ENCODE data around the gene PIP4K2A.

Gene PIP4K2A

GRCh38 chr10:22599636-22600228, 114.6 kb downstream of the PIP4K2A start:
- H3K27ac ChIP-seq, result no peak overlapping the region

DNA sequence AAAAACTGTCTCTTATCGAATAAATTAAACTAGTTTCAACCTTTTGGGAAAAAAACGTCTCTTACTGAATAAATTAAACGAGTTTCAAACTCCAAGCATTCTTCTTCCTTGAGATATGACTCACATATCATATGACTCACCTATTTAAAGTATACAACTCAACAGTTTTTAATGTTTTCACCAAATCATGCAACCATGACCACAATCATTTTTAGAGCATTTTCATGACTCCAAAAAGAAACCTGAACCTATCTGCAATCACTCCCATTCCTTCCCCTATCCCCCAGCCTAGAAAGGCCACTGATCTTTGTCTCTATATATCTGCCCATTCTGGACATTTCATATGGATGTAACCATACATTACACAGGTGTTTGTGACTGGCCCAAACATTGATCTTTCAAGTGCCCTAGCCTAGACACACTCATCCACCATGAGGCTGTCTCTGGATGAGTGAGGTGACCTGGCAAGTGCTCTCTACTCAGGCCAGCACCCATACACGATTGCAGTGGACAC, 115.3 kb downstream of the PIP4K2A start:
- H3K27ac ChIP-seq, result no peak overlapping the region
- TF ChIP-seq ZFX (IDR thresholded peaks at IDR 0.05; ENCODE audit: borderline replicate concordance), result no peak
- no peak for TF ChIP-seq CTCF (IDR thresholded peaks at IDR 0.05)

More at GRCh38 chr10:22599636-22600228, 114.6 kb downstream of the PIP4K2A start:
- TF ChIP-seq ZFX (IDR thresholded peaks at IDR 0.05; ENCODE audit: borderline replicate concordance) (no peak), CTCF (IDR thresholded peaks at IDR 0.05) (no peak)

DNA sequence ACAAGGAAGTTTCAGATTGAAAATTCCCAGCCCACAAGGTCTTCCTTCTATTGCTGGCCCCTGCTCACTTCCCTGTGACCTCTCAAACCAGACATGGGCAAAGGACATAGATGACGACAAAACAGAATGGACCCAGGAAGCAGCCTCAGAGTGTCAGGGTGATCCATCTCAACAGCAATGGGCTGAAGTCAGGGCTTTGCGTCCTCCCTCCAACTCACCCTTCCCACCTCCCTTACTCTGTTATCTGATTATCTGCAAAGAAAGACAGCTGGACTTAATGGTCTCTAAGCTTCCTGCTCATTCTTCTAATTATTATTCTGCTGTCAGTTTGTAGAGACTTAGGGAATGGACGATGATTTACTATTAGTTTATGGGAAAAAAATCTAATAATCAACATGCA, 115.9 kb downstream of the PIP4K2A start:
- H3K27ac ChIP-seq, result no peak overlapping the region
- TF ChIP-seq ZFX (IDR thresholded peaks at IDR 0.05; ENCODE audit: borderline replicate concordance) (no peak), CTCF (IDR thresholded peaks at IDR 0.05) (no peak)

- no peak overlapping the region for H3K27ac ChIP-seq
- TF ChIP-seq ZFX (IDR thresholded peaks at IDR 0.05; ENCODE audit: borderline replicate concordance) (no peak), CTCF (IDR thresholded peaks at IDR 0.05) (no peak)
These were observed 117.2 kb downstream of the PIP4K2A start for GRCh38 chr10:22597138-22597537.

GRCh38 chr10:22593636-22594198, 120.7 kb downstream of the PIP4K2A start:
- TF ChIP-seq CTCF (IDR thresholded peaks at IDR 0.05) (no peak), ZFX (IDR thresholded peaks at IDR 0.05; ENCODE audit: borderline replicate concordance) (no peak)
- no peak overlapping the region for H3K27ac ChIP-seq

DNA sequence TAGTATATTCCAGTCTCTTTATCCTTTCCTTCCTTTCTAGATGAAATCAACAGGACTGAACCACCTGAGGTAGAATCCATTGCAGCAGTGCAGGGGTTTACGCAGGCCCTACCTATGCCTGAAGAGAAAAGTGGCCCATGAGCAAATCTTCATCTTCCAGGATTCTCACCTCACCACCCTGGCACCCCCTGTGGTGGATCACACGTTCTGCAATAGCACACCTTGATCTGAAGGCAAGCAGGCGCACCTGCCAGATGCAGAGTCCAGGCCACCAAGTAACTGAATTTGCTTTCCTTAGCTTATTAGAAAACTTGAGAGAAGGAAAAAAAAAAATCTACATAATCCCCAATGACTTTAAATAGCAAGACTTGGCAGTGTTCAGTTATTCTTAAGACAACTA, 121.4 kb downstream of the PIP4K2A start:
- H3K27ac ChIP-seq, result no peak overlapping the region
- TF ChIP-seq ZFX (IDR thresholded peaks at IDR 0.05; ENCODE audit: borderline replicate concordance) (no peak), CTCF (IDR thresholded peaks at IDR 0.05) (no peak)

DNA sequence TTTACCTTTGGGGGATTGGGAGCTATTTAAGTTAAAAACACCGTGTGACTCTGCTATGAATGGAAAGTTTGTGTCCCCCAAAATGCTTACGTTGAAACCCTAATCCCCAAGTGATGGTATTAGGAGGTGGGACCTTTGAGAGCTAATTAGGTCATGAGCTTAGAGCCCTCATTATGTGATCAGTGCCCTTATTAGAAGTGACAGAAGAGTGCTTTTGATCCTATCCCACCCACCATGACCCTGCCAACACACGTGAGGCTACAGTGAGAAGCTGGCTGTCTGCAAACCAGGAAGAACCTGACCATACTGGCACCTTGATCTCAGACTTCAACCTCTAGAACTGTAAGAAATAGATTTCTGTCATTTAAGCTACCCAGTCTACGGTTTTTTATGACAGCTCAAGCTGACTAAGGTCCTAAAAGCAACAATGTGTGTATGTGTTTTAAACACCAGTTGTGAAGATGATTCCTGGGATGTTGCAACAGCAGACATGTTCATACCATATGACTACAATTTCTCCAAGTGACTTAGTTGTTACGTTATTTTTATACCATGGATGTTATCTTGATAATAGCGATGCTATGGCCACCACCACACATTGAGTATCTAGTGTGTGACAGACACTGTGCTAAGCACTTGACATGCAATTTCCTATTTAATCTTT, 124.4 kb downstream of the PIP4K2A start:
- TF ChIP-seq CTCF (IDR thresholded peaks at IDR 0.05) (no peak), ZFX (IDR thresholded peaks at IDR 0.05; ENCODE audit: borderline replicate concordance) (no peak)
- H3K27ac ChIP-seq, result no peak overlapping the region

Measured in 22Rv1 (cell line).